ENCODE results near the gene CNTN5. TPM values are rescaled to one million over a fixed set of nuclear protein-coding genes. Genes with fewer than 3 reads are reported as not detected.
A peak's percentile ranks its signal among the peaks of the same experiment; 100 is the strongest.

The CNTN5 gene
- total RNA-seq, 4 donors from 2014 or later = 0.12 TPM; not detected in 3

DNA sequence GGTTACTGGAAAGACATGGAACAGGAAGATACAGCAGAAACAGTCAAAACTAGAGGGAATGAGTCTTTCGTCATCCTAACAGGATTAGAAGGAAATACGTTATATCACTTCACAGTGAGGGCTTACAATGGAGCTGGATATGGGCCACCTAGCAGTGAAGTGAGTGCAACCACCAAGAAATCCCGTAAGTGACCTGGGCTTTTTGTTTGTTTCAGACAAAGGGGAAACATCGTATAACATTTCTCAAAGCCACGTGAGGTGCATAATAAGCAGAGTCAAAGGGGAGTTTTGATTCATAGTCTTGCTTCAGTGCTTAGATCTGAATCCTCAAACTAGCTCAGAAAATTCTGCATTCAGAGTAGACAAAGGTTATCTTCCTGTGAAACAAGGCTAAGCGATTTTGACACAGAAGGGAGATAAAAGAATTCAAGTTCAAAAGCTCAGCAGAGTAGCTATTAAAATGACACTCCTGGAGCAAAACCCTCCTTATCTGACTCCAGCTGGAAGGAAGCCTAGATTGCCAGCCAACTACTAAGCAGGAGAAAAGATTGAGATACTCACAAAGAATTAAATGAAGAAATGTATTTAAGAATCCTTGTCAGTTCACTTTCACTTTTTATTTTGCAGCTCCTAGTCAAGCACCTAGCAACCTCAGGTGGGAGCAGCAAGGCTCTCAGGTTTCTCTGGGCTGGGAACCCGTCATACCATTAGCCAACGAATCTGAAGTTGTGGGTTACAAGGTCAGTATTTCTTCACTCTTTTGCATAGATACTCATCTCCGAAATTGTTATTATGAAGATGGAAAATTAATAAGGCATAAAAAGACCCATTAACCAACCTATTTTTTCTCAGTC is 1319.9 kb downstream of the CNTN5 start:
- no peak for TF ChIP-seq POLR2A (IDR thresholded peaks at IDR 0.05)
- TF ChIP-seq, protein P1, sequence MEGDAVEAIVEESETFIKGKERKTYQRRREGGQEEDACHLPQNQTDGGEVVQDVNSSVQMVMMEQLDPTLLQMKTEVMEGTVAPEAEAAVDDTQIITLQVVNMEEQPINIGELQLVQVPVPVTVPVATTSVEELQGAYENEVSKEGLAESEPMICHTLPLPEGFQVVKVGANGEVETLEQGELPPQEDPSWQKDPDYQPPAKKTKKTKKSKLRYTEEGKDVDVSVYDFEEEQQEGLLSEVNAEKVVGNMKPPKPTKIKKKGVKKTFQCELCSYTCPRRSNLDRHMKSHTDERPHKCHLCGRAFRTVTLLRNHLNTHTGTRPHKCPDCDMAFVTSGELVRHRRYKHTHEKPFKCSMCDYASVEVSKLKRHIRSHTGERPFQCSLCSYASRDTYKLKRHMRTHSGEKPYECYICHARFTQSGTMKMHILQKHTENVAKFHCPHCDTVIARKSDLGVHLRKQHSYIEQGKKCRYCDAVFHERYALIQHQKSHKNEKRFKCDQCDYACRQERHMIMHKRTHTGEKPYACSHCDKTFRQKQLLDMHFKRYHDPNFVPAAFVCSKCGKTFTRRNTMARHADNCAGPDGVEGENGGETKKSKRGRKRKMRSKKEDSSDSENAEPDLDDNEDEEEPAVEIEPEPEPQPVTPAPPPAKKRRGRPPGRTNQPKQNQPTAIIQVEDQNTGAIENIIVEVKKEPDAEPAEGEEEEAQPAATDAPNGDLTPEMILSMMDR (IDR thresholded peaks at IDR 0.05) = no peak
- Histone ChIP-seq H3K4me1 (peaks cover 0 to 12% (median 0%) of the 10 kb centered on the region in 3 donors), H3K9me3 (no peaks in the 10 kb centered on the region), H3K36me3 (no peaks in the 10 kb centered on the region), H3K4me3 (peak overlapping the region in 1 of 4 donors; percentile 19), H3K27me3 (no peaks in the 10 kb centered on the region), H3K27ac (no peak overlapping the region)
- WGBS, 2 donors = 26 to 48% methylated on average over 9 of the region's 9 CpGs
- no peak for DNase-seq
- intact Hi-C loops (cut with DNase I) = no loop called here

DNA sequence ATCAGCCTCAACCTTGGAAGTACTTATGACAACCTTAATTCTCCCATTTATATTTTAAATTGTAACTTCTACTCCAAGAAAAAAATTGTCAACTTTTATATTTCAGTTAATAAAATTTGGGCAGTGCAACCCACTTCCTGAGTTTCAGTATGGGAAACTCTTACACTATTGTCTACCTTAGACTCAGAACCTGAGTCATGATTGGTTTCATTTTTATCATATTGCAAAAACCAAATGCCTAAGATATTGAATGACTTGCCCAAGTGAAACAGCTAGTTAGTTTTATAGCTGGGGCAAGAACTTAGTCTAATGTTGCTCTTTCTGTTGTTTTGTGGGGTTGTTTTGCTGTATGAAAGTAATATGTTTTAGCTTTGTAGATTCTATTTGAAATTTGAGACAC is 1332.3 kb downstream of the CNTN5 start:
- TF ChIP-seq POLR2A (IDR thresholded peaks at IDR 0.05) = no peak
- H3K4me3 ChIP-seq = no peak overlapping the region
- DNase-seq = no peak
- no peaks in the 10 kb centered on the region for H3K27me3 ChIP-seq
- intact Hi-C loops (cut with DNase I) = no loop called here
- H3K9me3 ChIP-seq = no peaks in the 10 kb centered on the region
- no peaks in the 10 kb centered on the region for H3K4me1 ChIP-seq
- no peak overlapping the region for H3K27ac ChIP-seq
- H3K36me3 ChIP-seq = no peaks in the 10 kb centered on the region

DNA sequence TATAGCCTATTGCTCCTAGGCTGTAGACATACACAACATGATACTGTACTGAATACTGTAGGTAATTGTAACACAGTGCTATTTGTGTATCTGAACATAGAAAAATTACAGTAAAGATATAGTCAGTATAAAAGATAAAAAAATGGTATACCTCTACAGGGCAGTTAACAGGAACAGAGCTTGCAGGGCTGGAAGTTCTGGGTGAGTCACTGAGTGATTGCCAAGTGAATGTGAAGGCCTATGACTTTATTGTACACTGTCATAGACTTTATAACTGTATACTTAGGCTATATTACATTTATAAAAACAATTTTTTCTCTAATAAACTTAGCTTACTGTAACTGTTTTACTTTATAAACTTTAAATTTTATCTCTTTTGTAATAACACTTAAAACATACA is 1334.0 kb downstream of the CNTN5 start:
- TF ChIP-seq POLR2A (IDR thresholded peaks at IDR 0.05) = no peak
- TF ChIP-seq, protein P1 (IDR thresholded peaks at IDR 0.05) = no peak
- Histone ChIP-seq H3K27me3 (no peaks in the 10 kb centered on the region), H3K4me1 (no peaks in the 10 kb centered on the region), H3K4me3 (no peak overlapping the region), H3K36me3 (no peaks in the 10 kb centered on the region), H3K27ac (no peak overlapping the region), H3K9me3 (no peaks in the 10 kb centered on the region)
- no peak for DNase-seq
- intact Hi-C loops (cut with DNase I) = no loop called here

DNA sequence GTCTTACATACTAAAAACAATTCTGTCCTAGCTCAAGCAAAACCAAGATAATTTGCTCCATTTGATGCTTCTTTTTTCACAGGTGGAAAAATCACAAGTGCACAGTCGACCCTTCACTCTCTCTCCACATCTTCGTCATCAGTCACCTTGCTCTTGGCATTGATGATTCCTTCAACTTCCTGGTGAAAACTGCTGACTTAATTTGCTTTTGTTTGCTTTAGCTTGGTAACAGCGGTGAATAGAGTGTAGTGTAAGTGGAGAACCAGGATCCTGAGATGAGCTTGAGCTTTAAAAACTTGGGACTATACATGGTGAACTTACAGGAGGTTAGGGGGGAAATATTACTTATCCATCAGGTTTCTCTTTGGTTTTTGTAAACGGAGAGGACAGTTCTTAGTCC is 1335.3 kb downstream of the CNTN5 start:
- intact Hi-C loops (cut with DNase I) = no loop called here
- H3K27me3 ChIP-seq = no peaks in the 10 kb centered on the region

DNA sequence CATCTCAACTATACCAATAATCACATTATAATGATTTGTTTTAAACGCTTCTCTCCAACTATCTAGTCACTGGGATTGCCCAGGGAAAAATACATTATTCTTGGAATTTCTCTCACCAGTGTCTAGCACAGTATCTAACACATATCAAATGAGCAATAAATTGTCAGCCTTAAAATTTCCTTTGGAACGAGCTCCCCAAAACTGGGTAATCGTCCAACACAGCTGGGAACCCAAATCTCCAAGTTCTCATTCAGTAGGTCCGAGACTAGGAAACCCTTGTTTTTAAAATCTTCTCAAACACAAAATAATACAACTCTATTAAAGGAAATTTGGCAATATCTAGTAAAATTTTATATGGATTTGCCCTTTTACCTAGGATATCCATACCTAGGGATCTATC is 1338.5 kb downstream of the CNTN5 start:
- H3K4me3 ChIP-seq = no peak overlapping the region
- no peak for DNase-seq
- 71 to 74% methylated on average over 4 of the region's 4 CpGs for WGBS, 2 donors
- TF ChIP-seq POLR2A (IDR thresholded peaks at IDR 0.05) = no peak
- H3K9me3 ChIP-seq = no peaks in the 10 kb centered on the region
- intact Hi-C loops (cut with DNase I) = no loop called here
- H3K27me3 ChIP-seq = no peaks in the 10 kb centered on the region
- no peaks in the 10 kb centered on the region for H3K4me1 ChIP-seq
- H3K36me3 ChIP-seq = no peaks in the 10 kb centered on the region
- H3K27ac ChIP-seq = no peak overlapping the region

More for the DNA sequence above, 1335.3 kb downstream of the CNTN5 start:
- Histone ChIP-seq H3K27ac (no peak overlapping the region), H3K4me3 (no peak overlapping the region), H3K9me3 (no peaks in the 10 kb centered on the region), H3K36me3 (no peaks in the 10 kb centered on the region), H3K4me1 (no peaks in the 10 kb centered on the region)
- 55% methylated on average over 4 of the region's 4 CpGs for WGBS, 2 donors
- TF ChIP-seq, protein P1 (IDR thresholded peaks at IDR 0.05) = no peak
- TF ChIP-seq POLR2A (IDR thresholded peaks at IDR 0.05) = no peak
- DNase-seq = no peak

DNA sequence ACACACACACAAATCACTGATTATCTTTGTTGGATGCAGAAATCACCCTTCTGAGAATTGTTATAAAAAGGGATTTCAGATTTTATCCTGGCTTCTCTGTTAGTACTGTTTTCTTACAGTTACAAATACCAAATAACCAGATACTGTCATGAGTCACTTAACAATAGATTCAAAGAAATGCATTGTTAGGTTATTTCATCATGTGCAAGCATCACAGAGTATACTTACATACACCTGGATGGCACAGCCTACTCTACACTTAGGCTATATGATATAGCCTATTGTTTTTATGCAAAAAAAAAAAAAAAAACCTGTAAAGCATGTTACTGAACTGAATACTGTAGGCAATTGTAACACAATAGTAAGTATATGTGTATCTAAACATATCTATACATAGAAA is 1347.1 kb downstream of the CNTN5 start:
- no peak overlapping the region for H3K27ac ChIP-seq
- H3K4me3 ChIP-seq = no peak overlapping the region

More for the DNA sequence above, 1347.1 kb downstream of the CNTN5 start:
- DNase-seq = no peak
- Histone ChIP-seq H3K36me3 (no peaks in the 10 kb centered on the region), H3K27me3 (no peaks in the 10 kb centered on the region), H3K9me3 (peaks cover 0 to 22% (median 0%) of the 10 kb centered on the region in 3 donors), H3K4me1 (no peaks in the 10 kb centered on the region)
- intact Hi-C loops (cut with DNase I) = no loop called here
- TF ChIP-seq POLR2A (IDR thresholded peaks at IDR 0.05) = no peak
- TF ChIP-seq, protein P1 (IDR thresholded peaks at IDR 0.05) = no peak

All from esophagus squamous epithelium (tissue), 5 donors.